ENCODE results near the gene FCRLA.
"Not testable (repeated sequence)": the region's sequence is repeated elsewhere in the genome, so short reads cannot be mapped to it uniquely, and the experiment has no call there.

The FCRLA gene

DNA sequence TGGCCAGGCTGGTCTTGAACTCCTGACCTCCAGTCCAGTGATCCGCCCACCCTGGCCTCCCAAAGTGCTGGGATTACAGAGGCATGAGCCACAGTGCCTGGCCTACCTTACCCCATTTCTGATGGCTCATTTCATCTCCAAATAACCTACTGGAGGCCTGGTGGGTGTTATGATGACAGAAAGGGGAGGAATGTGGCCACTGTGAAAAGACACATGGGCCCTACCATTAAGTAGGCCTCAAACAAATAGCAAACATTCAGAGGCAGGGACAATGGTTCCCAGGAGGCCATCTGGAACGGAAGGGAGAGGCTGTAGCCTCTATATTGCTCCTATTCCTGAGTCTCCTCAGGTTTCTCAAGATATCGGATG, 932 bp upstream of the FCRLA start:
- no peak for DNase-seq

DNA sequence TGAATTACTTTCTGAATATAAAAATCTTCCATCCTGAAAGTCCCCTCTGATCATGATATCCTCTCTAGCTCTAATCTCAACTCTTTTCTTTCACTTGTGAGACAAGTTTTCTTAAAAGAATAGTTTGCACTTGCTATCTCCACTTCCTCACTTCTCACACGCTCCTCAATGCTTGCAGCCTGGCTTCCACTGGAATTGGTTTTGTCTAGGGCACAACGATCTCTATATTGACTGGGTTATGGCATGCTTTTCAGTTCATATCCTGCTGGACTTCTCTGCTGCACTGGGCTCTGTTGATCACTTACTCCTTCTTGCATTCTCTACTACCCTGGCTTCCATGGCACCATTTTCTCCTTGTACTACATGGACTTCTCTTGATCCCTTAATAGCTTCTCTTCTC, 474 bp downstream of the FCRLA start:
- no peak for DNase-seq

- no peak for DNase-seq
Observed at GRCh38 chr1:161709373-161709772, 2.3 kb downstream of the FCRLA start.

DNA sequence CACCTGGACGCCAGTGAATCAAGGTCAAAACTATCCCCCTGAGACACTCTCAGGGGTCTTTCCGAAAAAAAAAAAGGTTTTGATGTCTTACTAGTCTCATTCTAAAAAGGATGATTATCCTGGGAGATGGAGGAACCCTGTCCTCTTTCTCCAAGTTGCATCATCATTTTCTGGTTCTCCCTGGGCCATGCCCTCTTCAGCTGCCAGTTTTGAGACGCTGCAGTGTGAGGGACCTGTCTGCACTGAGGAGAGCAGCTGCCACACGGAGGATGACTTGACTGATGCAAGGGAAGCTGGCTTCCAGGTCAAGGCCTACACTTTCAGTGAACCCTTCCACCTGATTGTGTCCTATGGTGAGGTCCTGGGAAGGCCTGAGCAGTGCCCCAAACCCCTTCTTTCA, 3.5 kb downstream of the FCRLA start:
- DNase-seq = no peak

DNA sequence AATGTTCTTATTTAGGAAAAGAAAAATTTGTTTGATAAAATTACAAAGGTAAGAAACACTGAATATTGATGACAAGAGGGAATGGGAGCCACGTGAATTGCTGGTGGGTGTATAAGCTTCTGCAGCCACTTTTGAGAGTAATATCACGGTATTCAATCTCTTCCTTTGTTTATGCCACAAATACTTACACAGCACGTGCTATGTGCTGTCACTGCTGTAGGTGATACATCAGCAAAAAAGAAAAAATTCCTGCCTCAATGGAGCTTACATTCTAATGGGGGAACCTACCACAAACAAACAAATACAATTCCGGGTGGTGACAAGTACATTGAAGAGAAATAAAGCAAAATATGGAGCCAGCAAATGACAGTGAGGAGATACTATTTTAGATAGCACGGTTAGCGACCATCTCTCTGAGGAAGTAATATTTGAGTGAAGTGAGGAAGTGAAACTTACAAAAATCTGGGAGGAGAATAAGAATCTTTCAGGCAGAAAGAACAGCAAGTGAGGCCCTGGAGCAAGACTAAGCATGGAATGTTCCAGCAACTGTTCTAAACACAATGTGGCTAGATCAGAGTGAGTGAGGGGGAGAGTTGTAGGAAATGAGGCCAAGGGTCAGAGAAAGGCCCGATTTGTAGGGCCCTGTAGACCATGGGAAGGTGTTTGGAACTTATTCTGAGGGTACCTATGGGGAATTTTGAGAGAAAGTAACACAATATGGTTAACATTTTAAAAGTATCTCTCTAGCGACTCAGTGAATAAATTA, 11.7 kb downstream of the FCRLA start:
- DNase-seq = no peak

DNA sequence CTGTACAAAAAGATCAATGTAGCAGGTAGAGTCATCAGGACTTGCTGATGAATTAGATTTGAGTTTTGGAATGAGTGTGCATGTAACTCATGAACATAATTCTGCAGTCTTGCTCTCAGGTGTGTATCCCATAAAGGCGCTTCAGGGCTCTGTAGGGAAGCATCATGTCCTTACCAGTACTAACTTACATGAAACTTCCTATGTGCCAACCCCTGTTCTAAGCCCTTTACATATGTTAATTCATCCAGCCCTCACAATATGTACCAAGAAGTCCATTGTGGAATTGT, 12.2 kb downstream of the FCRLA start:
- no peak for DNase-seq

DNA sequence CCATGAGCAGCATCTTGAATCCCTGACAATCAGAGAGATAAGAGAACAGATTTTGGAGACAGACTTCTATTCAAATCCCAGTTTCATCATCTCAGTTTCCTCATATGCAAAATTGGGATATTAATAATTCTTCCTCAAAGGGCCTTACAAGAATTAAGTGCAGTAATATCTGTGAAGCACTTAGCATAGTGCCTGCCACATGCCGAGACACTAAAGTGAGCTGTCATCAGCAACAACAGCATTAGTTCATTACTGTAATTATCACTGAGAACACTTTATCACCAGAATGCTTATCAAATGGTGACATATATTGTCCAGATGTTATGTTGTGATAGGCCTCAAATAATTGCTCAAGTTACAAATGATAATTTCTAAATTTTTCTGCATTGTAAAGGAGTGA, 13.4 kb downstream of the FCRLA start:
- no peak for DNase-seq

GRCh38 chr1:161720956-161721737, 14.1 kb downstream of the FCRLA start, which contains the start of gene FCRLB:
FCRLB (plus strand) TSS chr1:161721544; CDS start chr1:161722673, 1,129 bp downstream.
- DNase-seq = no peak

DNA sequence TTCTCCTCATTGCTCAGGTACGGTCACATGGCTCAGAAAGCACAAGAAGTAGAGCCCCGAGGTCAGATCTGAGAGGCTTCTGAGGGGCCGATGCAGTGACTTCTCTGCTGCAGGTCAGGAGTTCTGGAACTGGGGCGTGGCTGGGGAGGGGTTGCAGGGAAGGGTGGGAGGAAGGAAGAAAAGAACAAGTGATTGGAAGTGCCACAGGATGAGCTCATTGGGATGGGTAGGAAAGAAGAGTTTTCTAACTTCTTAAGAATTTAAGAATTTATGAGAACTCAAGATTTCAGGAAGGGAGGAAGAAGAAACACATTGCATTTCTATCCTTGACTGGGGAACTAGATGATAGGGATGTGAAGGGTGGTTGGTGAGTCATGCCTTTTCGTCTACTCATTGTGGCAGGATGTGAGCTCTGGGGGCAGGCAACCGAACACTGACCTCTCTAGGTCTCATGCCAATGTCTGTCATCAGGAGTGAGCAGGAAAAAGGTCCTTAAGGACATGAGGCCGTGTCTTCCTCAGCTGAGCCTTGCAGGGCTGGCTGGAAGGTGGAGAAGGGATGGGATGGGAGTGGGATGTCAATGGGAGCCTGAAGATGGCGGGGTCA, 14.8 kb downstream of the FCRLA start:
- no peak for DNase-seq

GRCh38 chr1:161722406-161722805, 15.4 kb downstream of the FCRLA start:
- DNase-seq = no peak

GRCh38 chr1:161723459-161724141, 16.6 kb downstream of the FCRLA start:
- no peak for DNase-seq

DNA sequence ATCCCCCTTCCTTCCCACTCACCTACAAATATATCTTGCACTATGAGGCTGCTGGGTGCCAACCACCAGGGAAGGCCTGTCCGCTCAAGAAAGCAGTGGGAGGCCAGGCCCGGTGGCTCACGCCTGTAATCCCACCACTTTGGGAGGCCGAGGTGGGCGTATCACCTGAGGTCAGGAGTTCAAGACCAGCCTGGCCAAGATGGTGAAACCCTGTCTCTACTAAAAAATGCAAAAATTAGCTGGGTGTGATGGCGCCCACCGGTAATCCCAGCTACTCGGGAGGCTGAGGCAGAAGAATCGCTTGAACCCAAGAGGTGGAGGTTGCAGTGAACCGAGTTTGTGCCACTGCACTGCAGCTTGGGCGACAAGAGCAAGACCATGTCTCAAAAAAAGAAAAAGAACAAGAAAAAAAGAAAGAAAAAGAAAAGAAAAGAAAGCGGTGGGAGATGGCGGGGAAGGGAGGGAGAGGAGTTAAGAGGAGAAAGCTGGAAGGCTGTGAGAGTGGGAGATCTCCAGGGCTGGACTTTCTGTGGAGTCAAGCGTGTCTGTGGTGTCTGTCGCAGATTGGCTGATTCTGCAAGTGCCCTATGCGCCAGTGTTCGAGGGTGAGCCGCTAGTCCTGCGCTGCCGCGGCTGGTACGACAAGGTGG, 18.4 kb downstream of the FCRLA start:
- not testable (repeated sequence) for DNase-seq

GRCh38 chr1:161725908-161726472, 19.0 kb downstream of the FCRLA start:
- DNase-seq = peak in 5 of 6 experiments; percentile 21 to 68 (median 46)

- peak; percentile 53 to 76 (median 66) for DNase-seq
Observed at GRCh38 chr1:161726473-161727255, 19.6 kb downstream of the FCRLA start.

DNA sequence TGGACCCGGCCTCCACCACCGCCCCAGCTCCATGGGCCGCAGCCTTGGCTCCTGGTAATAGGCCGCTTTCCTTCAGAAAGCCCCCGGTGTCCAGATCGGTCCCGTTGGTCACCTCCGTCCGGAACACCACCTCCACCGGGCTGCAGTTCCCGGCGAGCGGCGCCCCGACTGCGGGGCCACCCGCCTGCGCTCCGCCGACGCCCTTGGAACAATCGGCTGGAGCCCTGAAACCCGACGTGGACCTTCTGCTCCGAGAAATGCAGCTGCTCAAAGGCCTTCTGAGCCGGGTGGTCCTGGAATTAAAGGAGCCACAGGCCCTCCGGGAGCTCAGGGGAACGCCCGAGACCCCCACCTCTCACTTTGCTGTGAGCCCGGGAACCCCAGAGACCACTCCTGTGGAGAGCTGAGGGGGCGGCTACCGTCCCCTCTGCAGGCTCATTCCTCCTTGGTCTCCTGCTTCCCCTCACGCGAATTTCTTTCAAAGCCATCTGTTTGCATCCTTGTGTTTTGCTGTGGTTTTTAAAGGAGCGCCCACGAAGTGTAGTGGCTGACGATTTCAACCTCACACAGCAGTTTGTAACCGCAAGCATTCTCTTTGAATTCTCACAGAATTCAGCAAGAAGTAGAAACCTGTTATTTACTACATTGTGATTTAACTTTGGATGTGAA, 20.4 kb downstream of the FCRLA start:
- peak; percentile 19 to 77 (median 54) for DNase-seq

DNA sequence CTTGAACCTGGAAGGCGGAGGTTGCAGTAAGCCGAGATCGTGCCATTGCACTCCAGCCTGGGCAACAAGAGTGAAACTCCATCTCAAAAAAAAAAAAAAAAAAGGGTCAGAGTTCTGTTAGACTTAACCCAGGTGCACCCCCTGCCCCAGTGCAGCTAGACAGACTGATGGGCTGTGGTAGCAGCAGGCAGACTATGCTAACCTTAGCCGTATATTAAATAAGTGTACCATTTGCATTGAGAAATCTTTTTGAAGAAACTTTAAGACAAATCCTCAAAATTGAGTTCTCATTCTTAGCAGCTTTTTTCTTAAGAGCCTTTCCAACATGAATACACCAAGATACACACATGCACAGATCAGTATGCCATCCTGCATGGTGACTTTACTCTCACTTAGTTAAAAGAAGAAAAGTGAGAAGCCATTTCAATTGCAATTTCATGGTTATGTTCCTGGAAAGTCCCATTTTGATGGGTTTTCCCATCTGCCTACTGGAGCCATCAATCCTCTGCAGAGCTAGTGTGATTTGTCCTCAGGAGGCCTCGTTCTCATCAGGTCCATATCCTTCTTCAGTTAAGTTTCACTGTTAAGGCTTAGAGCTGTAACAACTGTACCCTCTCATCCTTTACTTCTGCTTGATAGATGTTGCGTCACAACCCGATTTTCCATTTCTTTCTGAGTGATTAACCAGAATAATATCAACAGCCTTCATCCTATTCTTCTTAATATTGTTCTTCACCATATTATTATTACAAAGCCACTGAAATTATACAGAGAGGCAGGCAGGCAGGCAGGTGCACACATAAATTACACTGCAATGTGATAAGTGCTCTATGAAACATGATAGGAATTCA, 21.6 kb downstream of the FCRLA start:
- DNase-seq = peak in 1 of 6 experiments; percentile 5

GRCh38 chr1:161730050-161730564, 23.1 kb downstream of the FCRLA start:
- no peak for DNase-seq

DNA sequence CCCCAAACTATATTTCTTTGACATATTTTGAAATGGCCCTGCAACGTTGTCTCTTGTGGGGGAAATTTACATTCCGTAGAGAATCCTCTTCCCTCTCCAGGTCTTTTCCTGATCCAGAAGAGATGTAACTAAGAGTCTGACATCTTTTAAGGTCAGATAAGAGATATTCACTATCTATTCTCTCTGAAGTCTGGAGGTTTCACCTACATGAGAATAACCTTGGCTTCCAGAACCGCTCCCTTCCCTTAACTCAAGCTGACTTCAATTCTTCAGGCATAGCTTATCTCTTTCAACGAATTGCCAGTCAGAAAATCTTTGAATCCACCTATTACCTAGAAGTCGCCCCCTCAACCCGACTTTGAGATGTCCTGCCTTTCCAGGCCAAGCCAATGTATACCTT, 24.2 kb downstream of the FCRLA start:
- DNase-seq = no peak

DNA sequence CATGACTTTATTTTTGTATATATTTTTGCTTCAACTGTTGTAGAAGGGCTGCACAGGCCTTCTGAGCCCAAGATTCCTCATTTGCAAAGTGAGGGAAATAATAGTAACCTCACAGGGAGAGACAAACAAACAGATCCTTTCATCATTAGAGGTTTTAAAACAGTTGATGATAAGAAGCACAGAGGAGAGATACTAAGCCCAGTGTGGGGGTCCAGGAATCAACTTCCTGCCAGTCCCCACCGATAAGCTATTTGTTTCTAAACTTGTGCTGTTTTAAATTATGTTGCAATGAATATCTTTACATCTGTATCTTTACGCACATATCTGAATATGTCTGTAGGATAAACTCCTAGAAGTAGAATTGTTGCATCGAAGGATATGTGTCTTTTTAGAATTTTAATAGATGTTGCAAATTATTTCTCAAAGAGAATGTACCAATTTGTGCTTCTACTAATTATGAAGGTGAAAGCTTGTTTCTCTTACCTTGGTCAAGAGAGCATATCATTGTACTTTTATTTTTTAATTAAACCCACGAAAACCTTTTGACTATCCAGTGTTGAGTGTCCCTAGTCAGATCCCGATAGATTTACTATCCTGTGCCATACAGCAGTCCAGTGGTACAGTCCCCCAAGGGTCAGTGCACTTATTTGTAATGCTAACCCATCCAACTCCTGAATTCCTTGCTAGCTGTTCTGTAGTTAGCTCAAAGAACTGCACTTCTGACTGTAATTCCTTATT, 25.1 kb downstream of the FCRLA start:
- DNase-seq = no peak

All from stimulated activated naive CD4-positive, alpha-beta T cell (primary cell).